Mammary epithelial cell (primary cell): Measurements from ENCODE around the gene CRACDL.

ENCODE experiments used
- EZH2 ChIP-seq: IDR thresholded peaks from 2 replicates; pipeline ENCODE4 v1.6.1; 2012; ENCODE audit warnings: low read length, inconsistent platforms, borderline replicate concordance
- TF ChIP-seq, protein P1 (sequence below), 2 donors: IDR thresholded peaks in 1 of 2; conservative IDR thresholded peaks in 1 of 2; 2 replicates each; pipeline ENCODE4 v1.5.1; 2011 to 2012; ENCODE audit warnings: inconsistent platforms in 2 of 2, low read length in 2 of 2, mild to moderate bottlenecking in 2 of 2, control low read depth in 1 of 2, low read depth in 1 of 2; ENCODE audit not compliant: insufficient read depth in 1 of 2; ENCODE audit errors: extremely low read depth in 1 of 2

DNA sequence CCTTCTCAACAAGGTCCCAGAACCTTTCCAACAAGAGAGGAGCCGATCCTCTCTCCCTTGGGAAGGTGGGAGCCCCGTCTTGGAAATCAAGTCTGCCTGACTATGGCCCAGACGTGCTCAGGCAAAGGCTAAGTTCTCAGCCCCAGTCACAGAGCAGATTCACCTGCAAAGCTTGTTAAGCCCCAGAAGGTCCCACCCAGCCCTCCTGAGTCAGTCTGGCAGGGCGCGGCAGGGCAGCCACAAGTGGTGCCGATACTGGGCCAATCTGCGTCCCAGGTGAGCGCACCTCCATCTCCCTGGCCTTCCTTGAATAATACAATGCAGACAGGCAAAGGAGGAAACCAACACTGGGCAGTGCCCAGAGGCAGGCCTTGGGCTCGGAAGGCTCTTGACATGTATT is 15.0 kb downstream of the CRACDL start:
- TF ChIP-seq, protein P1, sequence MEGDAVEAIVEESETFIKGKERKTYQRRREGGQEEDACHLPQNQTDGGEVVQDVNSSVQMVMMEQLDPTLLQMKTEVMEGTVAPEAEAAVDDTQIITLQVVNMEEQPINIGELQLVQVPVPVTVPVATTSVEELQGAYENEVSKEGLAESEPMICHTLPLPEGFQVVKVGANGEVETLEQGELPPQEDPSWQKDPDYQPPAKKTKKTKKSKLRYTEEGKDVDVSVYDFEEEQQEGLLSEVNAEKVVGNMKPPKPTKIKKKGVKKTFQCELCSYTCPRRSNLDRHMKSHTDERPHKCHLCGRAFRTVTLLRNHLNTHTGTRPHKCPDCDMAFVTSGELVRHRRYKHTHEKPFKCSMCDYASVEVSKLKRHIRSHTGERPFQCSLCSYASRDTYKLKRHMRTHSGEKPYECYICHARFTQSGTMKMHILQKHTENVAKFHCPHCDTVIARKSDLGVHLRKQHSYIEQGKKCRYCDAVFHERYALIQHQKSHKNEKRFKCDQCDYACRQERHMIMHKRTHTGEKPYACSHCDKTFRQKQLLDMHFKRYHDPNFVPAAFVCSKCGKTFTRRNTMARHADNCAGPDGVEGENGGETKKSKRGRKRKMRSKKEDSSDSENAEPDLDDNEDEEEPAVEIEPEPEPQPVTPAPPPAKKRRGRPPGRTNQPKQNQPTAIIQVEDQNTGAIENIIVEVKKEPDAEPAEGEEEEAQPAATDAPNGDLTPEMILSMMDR (conservative IDR thresholded peaks at IDR 0.05 in 1 of 2, IDR thresholded peaks at IDR 0.05 in 1 of 2; ENCODE audit: extremely low read depth in 1 of 2, insufficient read depth in 1 of 2, low read depth in 1 of 2, low read length in 2 of 2), result no peak
- no peak for TF ChIP-seq EZH2
